T-cell (primary cell): ENCODE results near the gene LHX8. TPM values are rescaled to one million over a fixed set of nuclear protein-coding genes. Genes with fewer than 3 reads are reported as not detected.

ENCODE experiments used
- ATAC-seq, 4 experiments: fragments of 200-7000 bp in 3 of 4; fragments of 150-1000 bp in 1 of 4; cut with Tn5 transposase; replicated peaks in 1 of 4; 1 replicate in 3 of 4; 2 replicates in 1 of 4; pipeline ENCODE4 v1.10.0; 2021; ENCODE audit warnings: moderate library complexity in 3 of 4, mild to moderate bottlenecking in 2 of 4, moderate number of reproducible peaks in 1 of 4
- CTCF ChIA-PET, 2 donors: fragments of 300-600 bp; sonication (Branson Sonifier 250); formaldehyde crosslinking; loops; one replicate each; lab custom pipeline; 2022; ENCODE audit warnings: antibody characterized with exemption in 2 of 2; lab: Charles Lee
- POLR2A ChIA-PET, 2 donors: fragments of 300-600 bp; sonication (Branson Sonifier 250); formaldehyde crosslinking; loops; one replicate each; lab custom pipeline; 2022; ENCODE audit warnings: antibody characterized with exemption in 2 of 2; lab: Charles Lee
- DNase-seq, 35 experiments: peaks; one replicate each; pipeline versions ENCODE4 v3.0.0 to v3.0.0-alpha.2; 2013 to 2023
- H3K27ac ChIP-seq: one replicate; pipeline ENCODE4 v1.5.1; 2013; ENCODE audit warnings: low read length
- H3K27me3 ChIP-seq, 2 experiments: replicated peaks in 1 of 2; 1 replicate in 1 of 2; 2 replicates in 1 of 2; pipeline versions ENCODE4 v1.6.1 to v1.7.0; 2013; ENCODE audit warnings: low read length in 1 of 2, mixed read lengths in 1 of 2; ENCODE audit not compliant: control insufficient read depth in 2 of 2, insufficient read depth in 2 of 2; ENCODE audit errors: extremely low read depth in 1 of 2
- H3K36me3 ChIP-seq, 2 donors: 1 replicate in 1 of 2; 2 replicates in 1 of 2; pipeline versions ENCODE4 v1.6.1 to v1.7.0; 2013; ENCODE audit warnings: low read length in 1 of 2; ENCODE audit not compliant: control insufficient read depth in 2 of 2, insufficient read depth in 1 of 2; ENCODE audit errors: extremely low read depth in 1 of 2
- H3K4me1 ChIP-seq, 2 experiments: 1 replicate in 1 of 2; 2 replicates in 1 of 2; pipeline versions ENCODE4 v1.6.1 to v1.7.0; 2013; ENCODE audit warnings: low read length in 2 of 2, mixed read lengths in 1 of 2; ENCODE audit not compliant: insufficient read depth in 2 of 2, control insufficient read depth in 1 of 2; ENCODE audit errors: extremely low read depth in 1 of 2
- H3K4me3 ChIP-seq, 2 donors: 1 replicate in 1 of 2; 2 replicates in 1 of 2; pipeline versions ENCODE4 v1.5.1 to v1.7.0; 2013; ENCODE audit warnings: mild to moderate bottlenecking in 2 of 2, low read length in 1 of 2, moderate library complexity in 1 of 2; ENCODE audit not compliant: control insufficient read depth in 1 of 2; ENCODE audit errors: extremely low read depth in 1 of 2
- H3K9me3 ChIP-seq: 2 replicates; pipeline ENCODE4 v1.7.0; 2013
- H3K27ac Mint-ChIP-seq, 2 donors: one replicate each; pipeline ENCODE4 v1.8.0; 2020 to 2021; ENCODE audit warnings: mild to moderate bottlenecking in 2 of 2, mixed read lengths in 2 of 2
- H3K27me3 Mint-ChIP-seq, 2 donors: one replicate each; pipeline ENCODE4 v1.8.0; 2021 to 2022; ENCODE audit warnings: mixed read lengths in 2 of 2
- H3K36me3 Mint-ChIP-seq: one replicate; pipeline ENCODE4 v1.8.0; 2021; ENCODE audit warnings: mixed read lengths
- H3K4me1 Mint-ChIP-seq, 3 donors: one replicate each; pipeline ENCODE4 v1.8.0; 2020 to 2022; ENCODE audit warnings: mixed read lengths in 3 of 3, mild to moderate bottlenecking in 1 of 3
- H3K4me3 Mint-ChIP-seq, 3 donors: one replicate each; pipeline ENCODE4 v1.8.0; 2020 to 2022; ENCODE audit warnings: mild to moderate bottlenecking in 3 of 3, mixed read lengths in 3 of 3, moderate library complexity in 3 of 3
- H3K9me3 Mint-ChIP-seq, 3 donors: one replicate each; pipeline ENCODE4 v1.8.0; 2020 to 2022; ENCODE audit warnings: mixed read lengths in 3 of 3
- WGBS: methylation state at CpG from one replicate; pipeline ENCODE4 v1.1.5; 2013; ENCODE audit warnings: missing lambda C conversion rate; ENCODE audit not compliant: insufficient coverage; 5-methylcytosine and 5-hydroxymethylcytosine counted together
- total RNA-seq, 35 experiments: library from RNA in 6 of 35; stranded (reverse) in 6 of 35; fragments of 120-200 nt in 1 of 35; gene quantifications; one replicate each; pipeline versions ENCODE4 v1.2.1 to v1.2.4 and lab custom pipeline; 2013 to 2026

The LHX8 gene
- total RNA-seq, 5 donors from 2014 or later (not counting 1 experiment from before 2014, with no cell fraction given), result not detected

GRCh38 chr1:75188892-75189291, 54.7 kb downstream of the LHX8 start:
- Mint-ChIP-seq H3K9me3 (no peaks in the 10 kb centered on the region), H3K4me3 (no peak overlapping the region), H3K36me3 (no peaks in the 10 kb centered on the region), H3K27me3 (peaks cover 2 to 13% of the 10 kb centered on the region in 2 donors), H3K27ac (no peak overlapping the region), H3K4me1 (no peaks in the 10 kb centered on the region)
- WGBS, result no CpG with 5 or more reads among the region's 1 CpG
- POLR2A ChIA-PET, result no interaction called here
- H3K9me3 ChIP-seq, result no peaks in the 10 kb centered on the region
- no peak overlapping the region for H3K4me3 ChIP-seq
- ATAC-seq, result no peak
- H3K4me1 ChIP-seq, result no peaks in the 10 kb centered on the region
- H3K27me3 ChIP-seq, result no peaks in the 10 kb centered on the region
- no peak overlapping the region for H3K27ac ChIP-seq
- no peaks in the 10 kb centered on the region for H3K36me3 ChIP-seq
- CTCF ChIA-PET, result no interaction called here
- DNase-seq, result no peak

DNA sequence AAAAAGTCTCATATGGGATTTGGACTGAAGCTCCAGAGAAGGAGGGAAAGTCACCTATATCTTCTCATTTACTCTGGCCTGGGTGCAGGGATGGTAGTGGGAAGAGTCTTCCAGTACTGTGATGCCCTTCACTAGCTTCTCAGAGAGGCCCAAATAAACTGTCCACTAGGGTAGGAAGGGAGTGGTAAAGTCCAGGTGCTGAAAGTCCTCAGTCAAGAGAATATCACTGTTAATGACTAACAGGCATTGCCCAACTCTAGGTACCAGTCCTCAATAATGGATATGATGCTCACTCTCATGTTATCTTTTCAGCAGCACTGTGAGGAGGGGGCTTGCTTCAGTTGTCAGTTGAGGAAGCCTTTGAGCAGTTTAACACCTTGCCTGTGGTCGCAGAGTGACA, 64.0 kb downstream of the LHX8 start:
- no peaks in the 10 kb centered on the region for H3K27me3 ChIP-seq
- no peaks in the 10 kb centered on the region for H3K4me1 ChIP-seq
- Mint-ChIP-seq H3K36me3 (no peaks in the 10 kb centered on the region), H3K27me3 (peaks cover 0 to 13% of the 10 kb centered on the region in 2 donors), H3K9me3 (no peaks in the 10 kb centered on the region), H3K4me1 (no peaks in the 10 kb centered on the region), H3K4me3 (no peak overlapping the region), H3K27ac (no peak overlapping the region)
- no peaks in the 10 kb centered on the region for H3K36me3 ChIP-seq
- H3K27ac ChIP-seq, result no peak overlapping the region
- 20% methylated on average over 1 of the region's 1 CpG for WGBS
- CTCF ChIA-PET, result no interaction called here
- ATAC-seq, result no peak
- H3K4me3 ChIP-seq, result no peak overlapping the region
- H3K9me3 ChIP-seq, result no peaks in the 10 kb centered on the region
- POLR2A ChIA-PET, result no interaction called here
- DNase-seq, result no peak

DNA sequence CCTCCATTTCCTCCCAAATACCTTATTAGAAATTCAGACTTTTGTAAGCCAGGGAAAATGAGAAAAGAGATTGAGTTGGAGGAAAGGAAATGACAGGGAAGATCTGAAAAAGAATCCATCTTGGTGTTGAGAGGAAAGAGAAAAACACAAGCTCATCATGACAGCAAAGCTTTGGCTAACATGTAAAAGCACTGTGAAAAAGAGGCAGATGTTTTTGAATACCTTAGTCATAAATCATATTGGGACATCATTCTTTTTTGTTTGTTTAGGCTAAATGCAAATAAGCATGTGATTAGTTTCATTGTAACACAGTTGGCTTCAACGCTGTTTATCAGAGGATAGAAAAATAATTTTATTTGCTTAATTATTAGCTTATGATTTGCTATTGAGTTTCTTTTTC, 64.6 kb downstream of the LHX8 start:
- no peak overlapping the region for H3K27ac Mint-ChIP-seq
- H3K36me3 ChIP-seq, result no peaks in the 10 kb centered on the region
- H3K9me3 Mint-ChIP-seq, result no peaks in the 10 kb centered on the region
- peaks cover 0 to 11% of the 10 kb centered on the region in 2 donors for H3K27me3 Mint-ChIP-seq
- no peaks in the 10 kb centered on the region for H3K27me3 ChIP-seq
- no peaks in the 10 kb centered on the region for H3K4me1 ChIP-seq
- no peak overlapping the region for H3K4me3 Mint-ChIP-seq
- H3K4me3 ChIP-seq, result no peak overlapping the region
- H3K27ac ChIP-seq, result no peak overlapping the region
- H3K4me1 Mint-ChIP-seq, result no peaks in the 10 kb centered on the region
- ChIA-PET POLR2A (no interaction called here), CTCF (no interaction called here)
- no peak for DNase-seq
- no peaks in the 10 kb centered on the region for H3K9me3 ChIP-seq
- no peak for ATAC-seq
- no peaks in the 10 kb centered on the region for H3K36me3 Mint-ChIP-seq
- no CpG with 5 or more reads among the region's 1 CpG for WGBS

GRCh38 chr1:75202751-75203150, 68.6 kb downstream of the LHX8 start:
- POLR2A ChIA-PET, result no interaction called here
- H3K4me1 ChIP-seq, result no peaks in the 10 kb centered on the region
- Mint-ChIP-seq H3K4me3 (no peak overlapping the region), H3K4me1 (no peaks in the 10 kb centered on the region), H3K27me3 (peaks cover 0 to 6% of the 10 kb centered on the region in 2 donors), H3K9me3 (no peaks in the 10 kb centered on the region), H3K27ac (no peak overlapping the region), H3K36me3 (no peaks in the 10 kb centered on the region)
- no peak overlapping the region for H3K4me3 ChIP-seq
- H3K36me3 ChIP-seq, result no peaks in the 10 kb centered on the region
- no peaks in the 10 kb centered on the region for H3K27me3 ChIP-seq
- ATAC-seq (no peak), DNase-seq (no peak)
- no CpG with 5 or more reads among the region's 4 CpGs for WGBS
- no peak overlapping the region for H3K27ac ChIP-seq
- H3K9me3 ChIP-seq, result no peaks in the 10 kb centered on the region
- CTCF ChIA-PET, result interaction anchor here (0.9 to 1.2 kb wide), 2 partner anchors 431 to 435 kb away, joined by 4 to 5 read pairs; no protein-coding TSS in a partner anchor

DNA sequence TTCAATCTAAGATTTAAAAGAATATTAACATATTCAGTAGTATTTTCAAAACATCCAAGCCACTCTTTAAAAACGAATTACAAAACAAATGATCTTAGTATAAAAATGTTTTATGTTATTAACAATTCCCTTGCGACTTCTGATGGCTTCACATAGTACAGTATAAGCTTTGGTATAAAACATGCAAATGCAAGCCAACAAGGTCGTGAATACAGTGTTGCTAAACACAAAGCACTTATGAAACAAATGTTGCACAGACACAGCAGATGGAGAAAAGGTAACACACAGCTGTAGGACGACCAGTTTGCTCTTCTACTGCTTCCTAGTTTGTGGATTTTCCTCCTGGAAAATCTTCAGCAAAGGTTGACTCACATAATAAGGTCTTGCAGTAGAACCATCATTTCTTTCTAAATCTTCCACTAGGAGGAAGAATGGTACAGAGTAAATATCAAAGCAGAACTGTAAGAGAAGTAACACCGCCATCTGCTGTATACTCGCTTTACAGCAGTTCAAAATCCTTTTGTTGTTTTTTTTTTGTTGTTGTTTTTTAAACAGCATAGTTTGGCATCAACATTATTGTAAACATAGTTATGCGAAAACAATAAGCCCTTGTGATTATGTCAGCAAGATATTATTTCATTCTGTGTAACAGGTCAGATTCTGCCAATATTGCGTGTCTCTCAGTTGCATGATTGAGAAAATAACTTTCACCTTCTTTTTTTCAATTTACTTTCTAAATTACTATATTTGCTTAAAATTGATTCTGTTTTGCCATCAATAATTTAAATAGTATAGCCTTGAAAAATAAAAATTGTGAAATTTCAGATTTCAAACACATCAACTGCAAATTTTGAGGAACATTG, 69.5 kb downstream of the LHX8 start:
- ChIA-PET POLR2A (interaction anchor here in 1 of 2 donors (0.6 to 0.7 kb wide), 2 partner anchors 184 to 339 kb away, joined by 3 read pairs; no protein-coding TSS in a partner anchor), CTCF (interaction anchor here (0.9 to 1.2 kb wide), 2 partner anchors 432 to 436 kb away, joined by 4 to 5 read pairs; no protein-coding TSS in a partner anchor)
- DNase-seq (peak in 1 of 35 experiments; percentile 2), ATAC-seq (no peak)
- Histone ChIP-seq H3K27ac (no peak overlapping the region), H3K4me3 (no peak overlapping the region), H3K4me1 (no peaks in the 10 kb centered on the region), H3K9me3 (no peaks in the 10 kb centered on the region), H3K36me3 (no peaks in the 10 kb centered on the region), H3K27me3 (no peaks in the 10 kb centered on the region)
- Mint-ChIP-seq H3K27ac (no peak overlapping the region), H3K4me3 (no peak overlapping the region), H3K4me1 (no peaks in the 10 kb centered on the region), H3K27me3 (peaks cover 0 to 6% of the 10 kb centered on the region in 2 donors), H3K36me3 (no peaks in the 10 kb centered on the region), H3K9me3 (no peaks in the 10 kb centered on the region)
- WGBS, result 54% methylated on average over 2 of the region's 8 CpGs

DNA sequence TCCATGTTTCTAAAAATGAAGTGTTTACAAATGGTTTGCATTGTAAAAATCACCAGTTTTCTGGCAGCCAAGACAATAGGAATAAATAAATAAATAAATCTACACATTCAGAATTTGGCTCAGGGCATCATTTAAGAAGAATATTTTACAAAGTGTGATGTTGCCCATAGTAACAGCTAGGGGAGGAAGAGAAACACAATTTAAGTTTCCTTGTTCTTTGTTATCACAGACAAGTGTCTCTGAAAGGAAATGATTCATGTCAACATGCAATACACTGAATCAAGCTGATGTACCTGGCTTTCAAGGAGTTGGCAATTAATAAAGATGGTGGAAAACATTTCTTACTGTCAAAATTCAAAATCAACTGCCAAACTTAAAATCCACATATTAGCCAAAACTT, 74.7 kb downstream of the LHX8 start:
- H3K36me3 Mint-ChIP-seq, result no peaks in the 10 kb centered on the region
- Histone ChIP-seq H3K27ac (no peak overlapping the region), H3K9me3 (no peaks in the 10 kb centered on the region), H3K27me3 (no peaks in the 10 kb centered on the region), H3K4me1 (no peaks in the 10 kb centered on the region), H3K36me3 (no peaks in the 10 kb centered on the region), H3K4me3 (no peak overlapping the region)
- no peak overlapping the region for H3K27ac Mint-ChIP-seq
- no peak for ATAC-seq
- H3K27me3 Mint-ChIP-seq, result peaks cover 0 to 9% of the 10 kb centered on the region in 2 donors
- ChIA-PET CTCF (interaction anchor here in 1 of 2 donors (0.6 kb wide), 1 partner anchor 9 kb away, joined by 3 read pairs; no protein-coding TSS in a partner anchor), POLR2A (no interaction called here)
- H3K9me3 Mint-ChIP-seq, result peaks cover 0 to 4% (median 0%) of the 10 kb centered on the region in 3 donors
- H3K4me3 Mint-ChIP-seq, result no peak overlapping the region
- no peaks in the 10 kb centered on the region for H3K4me1 Mint-ChIP-seq
- no peak for DNase-seq
